Prostate gland (tissue), 2 donors: ENCODE measurements around the gene ATXN1.
"Not testable (repeated sequence)": the region's sequence is repeated elsewhere in the genome, so short reads cannot be mapped to it uniquely, and the experiment has no call there.

Experiments
- CTCF ChIP-seq, 4 experiments: fragments of 200-600 bp in 2 of 4; fragments of 450-650 bp in 2 of 4; sonication (generic) in 2 of 4; IDR thresholded peaks; 1 replicate in 3 of 4; 2 replicates in 1 of 4; pipeline ENCODE4 v1.5.1; 2016 to 2019; ENCODE audit warnings: antibody characterized with exemption in 4 of 4, mild to moderate bottlenecking in 2 of 4, moderate library complexity in 2 of 4
- POLR2A ChIP-seq: fragments of 450-650 bp; IDR thresholded peaks from one replicate; pipeline ENCODE4 v1.6.1; 2016; ENCODE audit warnings: antibody characterized with exemption, mild to moderate bottlenecking

DNA sequence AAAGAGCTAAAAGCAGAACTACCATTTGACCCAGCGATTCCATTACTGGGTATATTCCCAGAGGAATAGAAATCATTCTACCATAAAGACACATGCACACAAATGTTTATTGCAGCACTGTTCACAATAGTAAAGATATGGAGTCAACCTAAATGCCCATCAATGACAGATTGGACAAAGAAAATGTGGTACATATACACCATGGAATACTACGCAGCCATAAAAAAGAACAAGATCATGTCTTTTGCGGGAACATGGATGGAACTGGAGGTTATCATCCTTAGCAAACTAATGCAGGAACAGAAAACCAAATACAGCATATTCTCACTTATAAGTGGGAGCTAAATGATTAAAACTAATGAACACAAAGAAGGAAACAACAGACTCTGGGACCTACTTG is 23.7 kb upstream of the ATXN1 start:
- not testable (repeated sequence) for TF ChIP-seq POLR2A; CTCF (IDR thresholded peaks at IDR 0.05)
